Stimulated activated CD4-positive, alpha-beta T cell treated with anti-CD3 and anti-CD28 coated beads, TNF-alpha, amount 100 ng/mL, for 24 hours (primary cell): ENCODE measurements around the gene RBM5.
A peak's percentile ranks its signal among the peaks of the same experiment; 100 is the strongest.

Experiments used
- DNase-seq, 3 experiments: peaks; one replicate each; pipeline ENCODE4 v3.0.0-alpha.2; 2020; ENCODE audit warnings: low read depth in 3 of 3

The RBM5 gene

GRCh38 chr3:50138266-50139200 is 49.8 kb downstream of the RBM5 start:
- DNase-seq: no peak

GRCh38 chr3:50139308-50139707 is 50.6 kb downstream of the RBM5 start:
- DNase-seq: no peak

- no peak for DNase-seq
These were observed 51.2 kb downstream of the RBM5 start for GRCh38 chr3:50139718-50140423.

GRCh38 chr3:50140990-50141389 is 52.3 kb downstream of the RBM5 start:
- DNase-seq: no peak

GRCh38 chr3:50146316-50146901 is 57.7 kb downstream of the RBM5 start:
- DNase-seq: no peak

GRCh38 chr3:50147016-50147415 is 58.3 kb downstream of the RBM5 start:
- DNase-seq: no peak

- no peak for DNase-seq
These were observed 58.7 kb downstream of the RBM5 start for GRCh38 chr3:50147447-50147846.

- no peak for DNase-seq
These were observed 59.1 kb downstream of the RBM5 start for GRCh38 chr3:50147861-50148260.

GRCh38 chr3:50150404-50150750 is 61.7 kb downstream of the RBM5 start:
- DNase-seq: no peak

GRCh38 chr3:50150863-50151686 is 62.4 kb downstream of the RBM5 start:
- no peak for DNase-seq

- DNase-seq: no peak
These were observed 63.0 kb downstream of the RBM5 start for GRCh38 chr3:50151728-50152127.

GRCh38 chr3:50153782-50154475 is 65.2 kb downstream of the RBM5 start:
- no peak for DNase-seq

GRCh38 chr3:50154476-50154839 is 65.7 kb downstream of the RBM5 start:
- DNase-seq: no peak

- DNase-seq: peak; percentile 9 to 60 (median 45)
These were observed 66.2 kb downstream of the RBM5 start, which contains the start of gene SEMA3F for GRCh38 chr3:50154840-50155490. TSS of gene SEMA3F (plus strand) at chr3:50155324. CDS start at chr3:50159623, 4,299 bp downstream.

- no peak for DNase-seq
These were observed 66.8 kb downstream of the RBM5 start for GRCh38 chr3:50155491-50155878.

- no peak for DNase-seq
These were observed 67.2 kb downstream of the RBM5 start for GRCh38 chr3:50155891-50156290.

GRCh38 chr3:50156549-50157493 is 68.1 kb downstream of the RBM5 start:
- no peak for DNase-seq

- no peak for DNase-seq
These were observed 69.3 kb downstream of the RBM5 start for GRCh38 chr3:50157827-50158529.
